ENCODE results near the gene ARHGAP24. TPM values are rescaled to one million over a fixed set of nuclear protein-coding genes. Genes with fewer than 3 reads are reported as not detected.

The ARHGAP24 gene
- total RNA-seq (2014; rRNA removed; shearing (Covaris generic)) = 3.4 and 5.4 TPM in 2 replicates

DNA sequence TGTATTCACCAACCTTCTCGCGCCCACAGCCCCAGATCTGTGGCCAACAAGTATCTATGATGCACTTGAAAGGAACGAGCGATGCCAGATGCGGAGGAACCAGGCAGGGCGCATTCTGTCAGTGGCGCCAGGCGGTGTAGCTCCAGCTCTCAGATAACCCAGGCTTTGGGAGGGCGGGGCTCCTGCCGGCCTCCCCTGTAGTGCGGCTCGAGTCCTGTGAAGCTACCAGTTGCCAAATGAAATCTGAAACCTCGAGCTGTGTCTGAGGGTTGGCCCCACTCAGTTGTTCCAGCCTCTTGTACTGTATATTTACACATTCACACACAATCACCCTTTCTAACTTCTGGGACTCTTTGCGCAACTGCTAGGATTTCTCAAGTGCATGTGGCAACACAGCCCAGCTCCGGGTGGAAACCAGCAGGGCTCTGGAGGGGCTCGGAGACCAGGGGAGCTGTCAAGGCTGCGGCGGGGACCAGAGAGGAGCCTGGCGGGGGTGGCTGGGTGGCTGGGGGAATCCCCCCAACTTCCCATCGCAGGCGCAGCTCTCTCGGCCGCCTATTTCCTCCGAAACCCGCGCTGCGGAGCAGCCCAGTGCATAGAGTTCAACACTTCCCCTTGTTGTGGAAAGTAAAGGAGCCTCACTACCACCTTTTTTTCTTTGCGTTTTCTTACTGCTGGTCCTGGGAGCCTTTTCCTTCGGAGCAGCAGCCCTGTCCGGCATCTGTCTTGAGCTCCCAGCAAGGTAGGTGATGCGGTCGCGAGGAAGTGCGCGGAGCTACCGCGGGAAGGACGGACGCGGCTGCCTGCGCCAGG, at the start of gene ARHGAP24:
Gene ARHGAP24 (plus strand): TSS at position 333 of the 813 bp plus-strand sequence.
- Histone ChIP-seq H3K4me3 (peak within 1 kb of the TSS; percentile 44), H3K9me3 (replicated peaks) (no peaks in the 10 kb centered on the region), H3K27me3 (replicated peaks) (peaks cover 17% of the 10 kb centered on the region; the same call in 1 of the 2 replicates), H3K4me1 (replicated peaks) (0 out of 2 replicates have a peak, but pooled peaks cover 4% of the 10 kb centered on the region), H3K27ac (peak within 1 kb of the TSS; percentile 12; the same call in 1 of the 2 replicates), H3K36me3 (no peaks in the 10 kb centered on the region)
- peak; percentile 73 to 81 for DNase-seq (ENCODE audit: low read depth in 1 of 2, low spot score in 2 of 2)

DNA sequence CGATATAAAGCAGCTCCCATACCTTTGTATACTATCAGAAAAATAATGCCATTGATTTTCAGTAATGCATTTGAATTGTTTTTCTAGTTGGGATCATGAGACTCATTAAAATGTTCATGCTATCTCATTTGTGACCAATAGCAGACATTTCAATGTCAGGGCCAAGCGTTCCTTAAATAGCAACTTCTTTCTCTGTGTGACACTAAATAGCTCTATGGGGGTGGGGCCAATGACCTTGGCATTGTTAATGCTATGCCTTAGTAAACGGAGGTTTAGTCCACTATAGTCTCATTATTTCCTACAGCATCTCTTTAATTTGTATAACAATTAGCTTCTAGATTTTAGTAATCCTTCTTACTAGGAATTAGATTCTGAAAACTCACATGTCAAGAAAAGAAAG, 48.6 kb upstream of the ARHGAP24 start:
- Histone ChIP-seq H3K4me1 (replicated peaks) (no peaks in the 10 kb centered on the region), H3K27me3 (replicated peaks) (no peaks in the 10 kb centered on the region)

DNA sequence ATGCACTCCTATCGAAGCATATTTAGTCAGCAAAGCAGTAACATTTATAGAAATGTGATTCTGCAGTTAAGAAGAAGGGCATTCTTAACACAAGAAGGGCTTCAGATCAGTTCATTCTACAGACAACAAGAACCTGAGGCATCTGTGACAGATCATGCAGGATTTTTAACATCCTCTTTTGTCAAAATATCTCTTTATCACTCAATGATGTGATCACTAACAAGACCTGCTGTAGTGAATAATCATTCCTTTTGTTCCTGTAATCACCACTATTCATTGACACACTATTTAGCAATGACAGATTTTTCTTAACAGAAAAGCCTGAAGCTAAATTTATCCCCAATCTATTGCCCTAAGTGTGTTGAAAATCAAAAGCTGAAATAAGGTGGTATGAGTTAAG, 47.8 kb upstream of the ARHGAP24 start:
- Histone ChIP-seq H3K27ac (no peak overlapping the region), H3K4me1 (replicated peaks) (no peaks in the 10 kb centered on the region), H3K27me3 (replicated peaks) (no peaks in the 10 kb centered on the region), H3K9me3 (replicated peaks) (no peaks in the 10 kb centered on the region), H3K4me3 (no peak overlapping the region), H3K36me3 (no peaks in the 10 kb centered on the region)
- DNase-seq (ENCODE audit: low read depth in 1 of 2, low spot score in 2 of 2) = no peak

More for the DNA sequence above, 48.6 kb upstream of the ARHGAP24 start:
- Histone ChIP-seq H3K4me3 (no peak overlapping the region), H3K27ac (no peak overlapping the region), H3K36me3 (no peaks in the 10 kb centered on the region), H3K9me3 (replicated peaks) (no peaks in the 10 kb centered on the region)
- DNase-seq (ENCODE audit: low read depth in 1 of 2, low spot score in 2 of 2) = no peak

DNA sequence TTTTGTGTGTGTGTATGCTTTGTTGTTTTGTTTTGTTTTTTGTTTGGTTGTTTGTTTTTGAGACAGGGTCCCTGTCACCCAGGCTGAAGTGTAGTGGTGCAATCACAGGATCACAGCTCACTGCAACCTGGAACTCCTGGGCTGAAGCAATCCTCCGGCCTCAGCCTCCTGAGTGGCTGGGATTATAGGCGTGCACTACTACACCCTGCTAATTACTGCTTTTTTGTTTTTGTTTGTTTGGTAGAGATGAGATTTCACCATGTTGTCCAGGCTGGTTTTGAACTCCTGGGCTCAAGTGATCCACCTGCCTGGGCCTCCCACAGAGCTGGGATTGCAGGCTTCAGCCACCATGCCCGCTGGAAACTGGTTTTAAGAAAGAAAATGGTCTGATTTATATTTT, 44.7 kb upstream of the ARHGAP24 start:
- no peaks in the 10 kb centered on the region for H3K4me1 ChIP-seq (replicated peaks)
- no peaks in the 10 kb centered on the region for H3K36me3 ChIP-seq
- no peaks in the 10 kb centered on the region; the same call in 1 of the 2 replicates for H3K27me3 ChIP-seq (replicated peaks)
- no peak for DNase-seq (ENCODE audit: low read depth in 1 of 2, low spot score in 2 of 2)
- no peak overlapping the region for H3K4me3 ChIP-seq
- no peak overlapping the region for H3K27ac ChIP-seq
- no peaks in the 10 kb centered on the region for H3K9me3 ChIP-seq (replicated peaks)

DNA sequence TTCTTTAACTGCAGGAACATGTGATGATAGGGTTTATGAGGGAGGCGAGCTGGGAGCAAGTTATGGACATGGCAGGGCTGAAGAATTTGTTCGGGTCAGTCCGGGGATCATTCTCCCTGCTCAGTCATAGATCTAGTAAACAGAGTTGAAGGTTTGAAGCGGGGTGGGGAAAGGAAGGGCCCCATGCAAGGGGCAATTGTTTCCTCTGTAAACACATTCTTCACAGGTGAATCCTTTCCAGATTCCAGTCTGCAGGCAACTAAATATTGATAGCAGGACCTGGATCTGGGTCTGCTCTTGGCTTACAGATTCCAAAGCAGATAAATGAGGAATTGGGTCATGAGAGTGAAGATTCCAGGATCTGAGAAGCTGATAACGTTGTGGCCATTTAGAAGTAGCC, 44.3 kb upstream of the ARHGAP24 start:
- Histone ChIP-seq H3K36me3 (no peaks in the 10 kb centered on the region), H3K9me3 (replicated peaks) (no peaks in the 10 kb centered on the region), H3K27me3 (replicated peaks) (no peaks in the 10 kb centered on the region; the same call in 1 of the 2 replicates), H3K4me3 (no peak overlapping the region), H3K27ac (no peak overlapping the region), H3K4me1 (replicated peaks) (no peaks in the 10 kb centered on the region)
- no peak for DNase-seq (ENCODE audit: low read depth in 1 of 2, low spot score in 2 of 2)

DNA sequence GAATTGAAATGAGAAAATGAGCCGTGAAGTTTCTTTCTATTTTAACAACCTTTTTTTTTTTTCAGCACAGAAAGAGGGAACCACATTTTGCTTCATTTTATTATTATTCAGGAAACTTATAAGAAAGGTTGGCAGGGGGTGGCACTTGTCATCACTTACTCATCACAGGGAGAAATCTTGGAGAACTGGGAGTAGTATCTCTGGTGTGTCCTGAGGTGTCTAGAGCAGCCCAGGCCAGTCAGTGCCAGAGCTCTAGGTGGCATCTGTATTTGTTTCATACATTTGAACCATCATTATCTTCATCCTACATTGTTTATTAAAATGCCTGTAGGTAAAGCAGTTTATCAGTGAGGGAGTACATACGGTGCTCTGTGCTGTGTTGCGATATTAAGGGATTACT, 43.8 kb upstream of the ARHGAP24 start:
- no peak overlapping the region for H3K4me3 ChIP-seq
- no peaks in the 10 kb centered on the region; the same call in 1 of the 2 replicates for H3K27me3 ChIP-seq (replicated peaks)
- DNase-seq (ENCODE audit: low read depth in 1 of 2, low spot score in 2 of 2) = no peak
- H3K36me3 ChIP-seq = no peaks in the 10 kb centered on the region
- H3K27ac ChIP-seq = no peak overlapping the region
- no peaks in the 10 kb centered on the region for H3K9me3 ChIP-seq (replicated peaks)
- no peaks in the 10 kb centered on the region for H3K4me1 ChIP-seq (replicated peaks)

DNA sequence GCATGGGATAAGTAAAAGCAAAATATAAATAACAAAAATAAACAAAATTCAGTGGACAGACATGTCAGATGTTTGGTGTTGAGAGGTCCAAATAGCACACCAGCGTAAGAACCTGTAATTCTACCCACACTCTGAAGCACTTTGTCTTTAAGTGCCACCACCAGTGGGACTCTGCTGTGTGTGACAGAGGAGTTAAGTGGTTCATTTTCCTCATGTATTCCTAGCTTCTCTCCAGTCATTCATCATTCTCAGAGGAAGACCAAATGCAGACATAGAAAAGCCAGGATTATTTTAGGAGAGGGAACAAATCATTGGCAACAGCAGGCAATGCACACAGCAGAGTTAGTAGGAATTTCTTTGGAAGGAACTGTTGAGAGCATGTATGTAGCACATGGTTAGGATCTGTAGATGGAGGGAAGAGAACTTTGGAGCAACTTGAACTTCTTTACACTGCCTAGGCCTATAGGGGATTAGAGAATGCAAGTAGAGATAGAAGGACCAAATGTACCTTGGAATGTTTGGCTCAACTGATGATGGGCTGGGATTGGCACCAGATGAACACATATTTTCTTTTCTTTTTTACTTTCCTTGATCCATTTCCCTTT, 43.0 kb upstream of the ARHGAP24 start:
- no peaks in the 10 kb centered on the region for H3K36me3 ChIP-seq
- H3K27ac ChIP-seq = no peak overlapping the region
- DNase-seq (ENCODE audit: low read depth in 1 of 2, low spot score in 2 of 2) = no peak
- no peak overlapping the region for H3K4me3 ChIP-seq
- H3K4me1 ChIP-seq (replicated peaks) = no peaks in the 10 kb centered on the region
- no peaks in the 10 kb centered on the region for H3K9me3 ChIP-seq (replicated peaks)
- H3K27me3 ChIP-seq (replicated peaks) = no peaks in the 10 kb centered on the region; the same call in 1 of the 2 replicates

DNA sequence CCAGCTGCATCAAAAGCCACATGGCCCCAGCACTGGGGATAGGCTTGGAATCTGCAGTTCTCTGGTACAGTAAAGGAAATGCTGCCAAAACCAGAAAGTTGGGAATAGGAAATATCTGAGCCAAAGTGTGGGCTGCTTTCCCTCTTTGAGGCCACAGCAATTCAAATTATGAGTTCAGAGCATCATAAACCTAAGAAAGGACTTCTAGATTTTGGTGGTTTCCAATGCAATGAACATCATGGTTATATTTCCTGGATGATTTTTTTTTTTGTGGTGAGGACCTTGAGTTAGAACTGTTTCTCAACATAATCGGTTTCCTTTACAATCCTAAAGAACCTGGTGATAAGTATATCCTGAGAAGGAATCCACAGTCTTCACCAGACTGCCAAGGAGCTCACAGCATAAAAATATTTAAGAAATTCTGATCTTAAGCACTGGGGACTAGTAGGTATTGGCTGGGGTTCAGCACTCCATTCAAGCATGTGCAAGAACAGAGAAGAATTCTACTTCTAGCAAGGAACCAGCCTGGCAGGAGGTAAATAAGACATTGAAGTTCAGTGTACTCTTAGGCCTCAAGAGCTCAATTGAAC, 29.8 kb upstream of the ARHGAP24 start:
- Histone ChIP-seq H3K27ac (no peak overlapping the region), H3K36me3 (no peaks in the 10 kb centered on the region), H3K4me1 (replicated peaks) (no peaks in the 10 kb centered on the region), H3K9me3 (replicated peaks) (no peaks in the 10 kb centered on the region), H3K27me3 (replicated peaks) (no peaks in the 10 kb centered on the region; the same call in 1 of the 2 replicates), H3K4me3 (no peak overlapping the region)
- DNase-seq (ENCODE audit: low read depth in 1 of 2, low spot score in 2 of 2) = no peak

DNA sequence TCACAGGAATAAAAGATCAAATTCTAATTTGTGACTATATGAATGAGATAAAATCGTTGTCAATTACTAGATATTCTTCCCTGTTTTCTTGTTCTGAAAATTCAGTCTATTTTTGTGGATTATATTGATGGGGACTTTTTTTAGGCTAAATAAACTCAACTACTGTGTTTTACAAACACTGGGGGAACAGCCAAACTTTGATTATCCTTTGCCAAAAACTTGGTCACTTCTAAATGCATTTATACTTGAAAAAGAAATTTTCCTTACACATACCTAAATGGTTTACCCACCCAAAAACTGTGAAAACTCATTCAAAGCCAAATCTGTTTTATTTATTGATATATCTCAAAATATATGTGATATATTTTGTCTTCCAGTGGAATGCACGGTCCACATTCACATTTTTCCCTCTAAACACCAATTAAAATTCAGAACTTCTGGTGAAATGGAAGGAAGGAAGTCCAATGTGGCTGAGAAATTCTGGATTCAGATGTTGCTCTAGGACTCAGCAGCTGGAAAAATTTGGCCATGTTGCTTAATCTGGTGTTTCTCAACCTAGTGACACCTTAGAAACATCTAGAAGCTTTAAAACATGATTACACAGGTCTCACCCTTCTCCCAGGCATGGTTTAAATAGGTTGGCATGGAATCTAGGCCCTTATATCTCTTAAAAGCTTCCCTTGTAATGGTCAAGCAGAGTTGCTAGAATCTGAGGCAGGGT, 28.6 kb upstream of the ARHGAP24 start:
- no peak for DNase-seq (ENCODE audit: low read depth in 1 of 2, low spot score in 2 of 2)
- H3K36me3 ChIP-seq = no peaks in the 10 kb centered on the region
- no peaks in the 10 kb centered on the region for H3K9me3 ChIP-seq (replicated peaks)
- H3K27ac ChIP-seq = no peak overlapping the region
- H3K27me3 ChIP-seq (replicated peaks) = no peaks in the 10 kb centered on the region; the same call in 1 of the 2 replicates
- no peaks in the 10 kb centered on the region for H3K4me1 ChIP-seq (replicated peaks)
- H3K4me3 ChIP-seq = no peak overlapping the region

DNA sequence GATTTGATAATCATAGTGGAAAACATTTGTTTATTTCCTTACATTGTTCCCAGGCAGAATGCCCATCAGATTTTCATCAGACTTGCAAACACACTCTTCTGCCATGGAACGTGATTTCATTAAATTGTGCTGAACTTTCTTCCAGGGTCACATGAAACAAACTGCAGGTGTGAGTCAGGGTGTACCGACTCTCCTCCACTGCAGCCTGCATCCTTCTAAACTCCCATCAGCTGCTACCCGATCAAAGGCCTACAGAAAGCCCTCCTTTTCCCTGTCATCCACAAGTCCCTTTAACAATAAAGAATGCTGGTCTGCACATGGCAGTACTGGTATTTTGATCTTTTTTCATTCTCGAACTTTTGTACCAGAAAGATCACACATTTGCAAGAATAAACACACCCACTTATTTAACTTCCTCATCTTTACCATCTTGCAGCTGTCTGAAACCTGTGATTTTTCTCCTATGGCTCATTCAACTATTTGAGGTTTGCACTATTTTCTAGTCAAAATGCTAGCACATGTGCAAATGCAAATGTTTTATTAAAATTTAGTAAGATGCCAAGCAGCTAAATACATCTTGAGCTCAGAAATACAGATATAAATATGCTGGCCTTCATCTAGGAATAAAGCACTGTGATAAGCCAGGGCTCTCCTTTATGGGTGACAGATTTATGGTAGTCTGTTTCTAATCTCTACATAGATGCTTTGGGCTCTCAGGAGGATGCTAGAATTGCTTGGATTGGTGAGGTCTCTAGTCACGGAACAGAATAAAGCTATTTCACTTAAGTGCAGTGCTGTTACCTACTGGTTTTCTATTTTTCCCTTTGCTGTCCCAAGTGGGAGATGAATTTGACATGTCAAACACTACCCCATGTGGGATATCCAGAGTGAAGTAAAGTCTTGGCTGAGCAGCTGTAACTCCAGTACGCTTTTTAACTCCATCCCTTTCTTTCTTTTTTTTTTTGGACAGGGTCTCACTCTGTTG, 25.8 kb upstream of the ARHGAP24 start:
- no peaks in the 10 kb centered on the region for H3K4me1 ChIP-seq (replicated peaks)
- no peak overlapping the region for H3K4me3 ChIP-seq
- H3K27me3 ChIP-seq (replicated peaks) = no peaks in the 10 kb centered on the region
- no peaks in the 10 kb centered on the region for H3K36me3 ChIP-seq
- no peak for DNase-seq (ENCODE audit: low read depth in 1 of 2, low spot score in 2 of 2)
- H3K27ac ChIP-seq = no peak overlapping the region
- no peaks in the 10 kb centered on the region for H3K9me3 ChIP-seq (replicated peaks)

DNA sequence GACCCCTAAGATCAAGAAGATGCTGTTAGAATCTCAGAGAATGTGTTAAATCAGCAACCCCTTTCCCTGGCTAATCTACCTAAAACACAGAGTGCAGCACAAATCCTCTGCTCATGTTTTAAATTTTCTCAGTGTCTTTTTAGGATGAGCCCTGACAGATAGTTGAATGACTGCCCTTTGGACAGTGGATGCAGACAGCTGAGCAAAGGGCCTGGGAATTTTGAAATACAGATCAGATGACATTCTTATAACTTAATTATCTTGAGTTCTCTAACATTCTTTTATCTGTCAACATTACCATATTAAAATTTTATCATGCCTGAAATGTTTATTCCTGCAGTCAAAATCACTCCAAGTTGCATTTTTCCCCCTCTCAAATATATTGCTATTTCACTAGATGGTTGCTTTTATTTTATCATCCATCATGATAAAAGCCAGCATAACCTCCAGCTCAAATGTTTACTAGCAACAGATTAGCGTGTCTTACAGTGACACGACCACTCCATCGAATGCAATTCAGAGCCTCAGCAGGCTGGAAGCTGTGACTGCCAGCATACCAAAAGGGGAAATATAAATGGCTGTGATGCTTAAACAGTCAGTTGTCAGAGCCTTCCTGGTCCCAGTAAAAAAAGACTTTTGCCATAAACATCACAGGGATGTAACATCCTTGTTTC, 22.8 kb upstream of the ARHGAP24 start:
- no peaks in the 10 kb centered on the region for H3K4me1 ChIP-seq (replicated peaks)
- no peaks in the 10 kb centered on the region for H3K9me3 ChIP-seq (replicated peaks)
- H3K27me3 ChIP-seq (replicated peaks) = no peaks in the 10 kb centered on the region
- no peak for DNase-seq (ENCODE audit: low read depth in 1 of 2, low spot score in 2 of 2)
- no peak overlapping the region for H3K27ac ChIP-seq
- H3K36me3 ChIP-seq = no peaks in the 10 kb centered on the region
- H3K4me3 ChIP-seq = no peak overlapping the region

DNA sequence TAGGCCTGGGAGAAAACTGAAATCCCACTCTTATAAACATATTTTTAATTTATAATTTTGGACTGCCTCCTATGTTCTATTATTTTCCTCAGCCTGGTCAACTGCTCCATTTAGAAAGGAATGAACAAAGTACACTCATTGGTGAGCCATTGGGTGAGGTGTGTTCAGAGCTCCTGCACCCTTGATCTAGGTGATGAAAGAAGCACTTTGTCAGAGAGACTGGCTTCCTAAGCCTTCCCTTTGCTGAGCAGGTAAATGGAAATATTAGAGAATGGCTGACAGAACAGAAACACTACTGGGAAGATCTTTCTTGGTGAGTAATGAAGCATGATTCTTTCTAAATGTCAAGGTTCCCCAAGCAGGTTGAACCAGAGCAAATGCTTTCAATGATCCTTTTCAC, 19.0 kb upstream of the ARHGAP24 start:
- Histone ChIP-seq H3K27ac (no peak overlapping the region), H3K36me3 (no peaks in the 10 kb centered on the region), H3K27me3 (replicated peaks) (no peaks in the 10 kb centered on the region), H3K4me1 (replicated peaks) (no peaks in the 10 kb centered on the region), H3K4me3 (no peak overlapping the region), H3K9me3 (replicated peaks) (no peaks in the 10 kb centered on the region)
- no peak for DNase-seq (ENCODE audit: low read depth in 1 of 2, low spot score in 2 of 2)
